HepG2 (cell line): ENCODE results near the gene TUBA4B. TPM values are rescaled to one million over a fixed set of nuclear protein-coding genes. Genes with fewer than 3 reads are reported as not detected.

Experiments used
- ESRRA ChIP-seq: sonication (generic); formaldehyde crosslinking; IDR thresholded peaks from 2 replicates; pipeline ENCODE4 v1.5.1; 2020; ENCODE audit warnings: mild to moderate bottlenecking, low read depth, missing genetic modification reagents
- FIP1L1 ChIP-seq: fragments of 200-400 bp; formaldehyde crosslinking; IDR thresholded peaks from 2 replicates; pipeline ENCODE4 v1.6.1; 2018; ENCODE audit warnings: low read depth, mild to moderate bottlenecking, low read length, moderate library complexity, borderline replicate concordance; ENCODE audit not compliant: insufficient read depth
- HES4 ChIP-seq: sonication (generic); formaldehyde crosslinking; IDR thresholded peaks from 2 replicates; pipeline ENCODE4 v1.9.0; 2021; ENCODE audit warnings: mild to moderate bottlenecking, missing genetic modification reagents, borderline replicate concordance
- HMG20A ChIP-seq: IDR thresholded peaks from 2 replicates; pipeline ENCODE4 v1.6.1; 2016; ENCODE audit warnings: borderline replicate concordance
- HNRNPUL1 ChIP-seq: fragments of 200-400 bp; formaldehyde crosslinking; IDR thresholded peaks from 2 replicates; pipeline ENCODE4 v1.6.1; 2017; ENCODE audit warnings: low read depth, mild to moderate bottlenecking, low read length, moderate library complexity
- NCOR1 ChIP-seq: fragments of 200-600 bp; sonication (generic); IDR thresholded peaks from 2 replicates; pipeline ENCODE4 v1.7.0; 2017; ENCODE audit warnings: antibody characterized with exemption, low read length, borderline replicate concordance
- NR0B2 ChIP-seq: sonication (generic); formaldehyde crosslinking; IDR thresholded peaks from 2 replicates; pipeline ENCODE4 v1.4.0; 2020; ENCODE audit warnings: mild to moderate bottlenecking, missing genetic modification reagents
- RAD51 ChIP-seq: fragments of 450-650 bp; IDR thresholded peaks from 2 replicates; pipeline ENCODE4 v1.6.1; 2016; ENCODE audit warnings: borderline replicate concordance
- RBFOX2 ChIP-seq: fragments of 200-400 bp; formaldehyde crosslinking; IDR thresholded peaks from 2 replicates; pipeline ENCODE4 v1.6.1; 2017; ENCODE audit warnings: low read depth, mild to moderate bottlenecking, low read length
- SIN3A ChIP-seq: IDR thresholded peaks from 2 replicates; pipeline ENCODE4 v1.6.1; 2011; ENCODE audit warnings: low read depth, mild to moderate bottlenecking, control low read depth, low read length, borderline replicate concordance
- TCF7L2 ChIP-seq: IDR thresholded peaks from 2 replicates; pipeline ENCODE4 v1.6.1; 2011; ENCODE audit warnings: mild to moderate bottlenecking, low read depth, low read length, moderate library complexity
- ZKSCAN5 ChIP-seq: sonication (generic); formaldehyde crosslinking; IDR thresholded peaks from 2 replicates; pipeline ENCODE4 v1.5.1; 2020; ENCODE audit warnings: mild to moderate bottlenecking, missing genetic modification reagents
- ZNF3 ChIP-seq: IDR thresholded peaks from 2 replicates; pipeline ENCODE4 v1.7.0; 2017; ENCODE audit warnings: inconsistent platforms
- ZNF33B ChIP-seq: sonication (generic); formaldehyde crosslinking; IDR thresholded peaks from 2 replicates; pipeline ENCODE4 v1.5.1; 2020; ENCODE audit warnings: mild to moderate bottlenecking, missing genetic modification reagents
- ZNF34 ChIP-seq: sonication (generic); formaldehyde crosslinking; IDR thresholded peaks from 2 replicates; pipeline ENCODE4 v1.4.0; 2020; ENCODE audit warnings: mild to moderate bottlenecking, missing genetic modification reagents, borderline replicate concordance
- ZNF552 ChIP-seq: sonication (generic); formaldehyde crosslinking; IDR thresholded peaks from 2 replicates; pipeline ENCODE4 v1.9.0; 2022; ENCODE audit warnings: missing genetic modification reagents, mild to moderate bottlenecking, borderline replicate concordance
- ZNF777 ChIP-seq: sonication (generic); formaldehyde crosslinking; IDR thresholded peaks from 2 replicates; pipeline ENCODE4 v1.4.0; 2020; ENCODE audit warnings: missing genetic modification reagents
- ZSCAN30 ChIP-seq: sonication (generic); formaldehyde crosslinking; IDR thresholded peaks from 2 replicates; pipeline ENCODE4 v1.5.0; 2020; ENCODE audit warnings: mild to moderate bottlenecking, missing genetic modification reagents
- polyA plus RNA-seq, 8 experiments: library from polyadenylated mRNA; depleted of rRNA in 3 of 8; stranded (reverse) in 7 of 8; unstranded in 1 of 8; fragments of >200 nt; fragmentation: Illumina TruSeq in 4 of 8; extraction: Trizol in 4 of 8; gene quantifications; 2 replicates each; pipeline versions ENCODE4 v1.2.1 to v1.2.3, GENCODE V29; 2011 to 2016; ENCODE audit warnings: low read depth in 4 of 8, missing spikeins in 1 of 8, mixed read lengths in 1 of 8; ENCODE audit not compliant: insufficient read depth in 1 of 8
- total RNA-seq, 5 experiments: library from RNA; depleted of rRNA; stranded (reverse); fragments of >200 nt; fragmentation: Illumina TruSeq; extraction: Trizol; gene quantifications; 2 replicates each; pipeline ENCODE4 v1.2.3, GENCODE V29; 2016; ENCODE audit warnings: low read depth in 1 of 5
- TF ChIP-seq, protein P1 (sequence below): conservative IDR thresholded peaks from 2 replicates; pipeline ENCODE4 v1.6.1; 2018; ENCODE audit warnings: missing genetic modification reagents
- TF ChIP-seq, protein P2 (sequence below): sonication (generic); formaldehyde crosslinking; IDR thresholded peaks from 2 replicates; pipeline ENCODE4 v1.4.0; 2020; ENCODE audit warnings: missing genetic modification reagents, borderline replicate concordance
- TF ChIP-seq, protein P3 (sequence below): sonication (generic); formaldehyde crosslinking; IDR thresholded peaks from 2 replicates; pipeline ENCODE4 v1.4.0; 2020; ENCODE audit warnings: missing genetic modification reagents, borderline replicate concordance
- TF ChIP-seq, protein P4 (sequence below): sonication (generic); formaldehyde crosslinking; IDR thresholded peaks from 2 replicates; pipeline ENCODE4 v1.8.1; 2023; ENCODE audit warnings: mild to moderate bottlenecking, missing genetic modification reagents, borderline replicate concordance

Gene TUBA4B
- total and polyA plus RNA-seq, 2 of the 13 experiments (the other 11 are each of a cell fraction or from before 2014, with no cell fraction given), result 0.18 to 0.22 TPM

DNA sequence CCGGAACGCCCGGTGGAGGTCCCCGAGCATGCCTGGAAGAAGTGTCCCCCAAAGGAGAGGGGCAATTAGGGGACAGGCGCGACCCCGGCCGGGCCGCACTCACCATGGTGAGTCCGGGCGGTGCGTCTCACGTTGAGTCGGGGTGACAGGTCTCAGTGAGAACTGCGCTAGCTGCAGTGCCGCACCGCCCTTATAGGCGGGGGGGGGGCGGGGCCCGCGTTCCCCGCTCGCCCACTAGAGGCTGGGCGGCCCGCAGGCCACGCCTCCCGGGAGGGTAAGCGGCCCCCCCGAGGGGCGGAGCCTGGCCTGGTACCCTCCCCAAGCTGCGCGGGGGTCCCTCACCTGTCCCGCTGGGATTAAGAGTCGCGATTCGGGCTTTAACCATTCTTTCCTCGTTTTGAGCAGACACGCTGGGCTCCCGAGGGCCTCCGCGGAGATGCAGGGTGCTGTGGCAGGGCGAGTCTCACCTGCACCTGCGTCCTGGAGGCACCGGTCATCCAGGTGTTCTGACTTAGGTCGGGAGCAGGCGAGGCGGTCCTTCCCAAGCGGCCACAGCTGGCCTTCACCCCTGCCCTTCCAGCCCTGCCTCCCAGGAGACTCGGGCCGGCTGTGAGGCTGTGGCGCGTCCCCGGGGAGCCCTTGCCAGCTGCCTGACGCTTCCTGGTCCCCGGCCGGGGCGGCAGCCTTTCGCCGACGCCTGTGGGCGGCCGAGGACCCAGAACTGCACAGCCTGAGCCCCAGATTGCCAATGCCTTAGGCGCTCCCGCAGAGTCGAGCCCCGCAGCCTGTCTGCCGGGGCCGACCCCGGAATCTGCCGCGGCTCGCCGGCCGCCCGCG, 928 bp downstream of the TUBA4B start, which contains the start of gene TUBA4A (continued):
- TF ChIP-seq, protein P1, sequence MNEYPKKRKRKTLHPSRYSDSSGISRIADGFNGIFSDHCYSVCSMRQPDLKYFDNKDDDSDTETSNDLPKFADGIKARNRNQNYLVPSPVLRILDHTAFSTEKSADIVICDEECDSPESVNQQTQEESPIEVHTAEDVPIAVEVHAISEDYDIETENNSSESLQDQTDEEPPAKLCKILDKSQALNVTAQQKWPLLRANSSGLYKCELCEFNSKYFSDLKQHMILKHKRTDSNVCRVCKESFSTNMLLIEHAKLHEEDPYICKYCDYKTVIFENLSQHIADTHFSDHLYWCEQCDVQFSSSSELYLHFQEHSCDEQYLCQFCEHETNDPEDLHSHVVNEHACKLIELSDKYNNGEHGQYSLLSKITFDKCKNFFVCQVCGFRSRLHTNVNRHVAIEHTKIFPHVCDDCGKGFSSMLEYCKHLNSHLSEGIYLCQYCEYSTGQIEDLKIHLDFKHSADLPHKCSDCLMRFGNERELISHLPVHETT (CRISPR knock-in tag), result no peak
- peak; percentile 76 for TF ChIP-seq RBFOX2
- TF ChIP-seq, protein P2, sequence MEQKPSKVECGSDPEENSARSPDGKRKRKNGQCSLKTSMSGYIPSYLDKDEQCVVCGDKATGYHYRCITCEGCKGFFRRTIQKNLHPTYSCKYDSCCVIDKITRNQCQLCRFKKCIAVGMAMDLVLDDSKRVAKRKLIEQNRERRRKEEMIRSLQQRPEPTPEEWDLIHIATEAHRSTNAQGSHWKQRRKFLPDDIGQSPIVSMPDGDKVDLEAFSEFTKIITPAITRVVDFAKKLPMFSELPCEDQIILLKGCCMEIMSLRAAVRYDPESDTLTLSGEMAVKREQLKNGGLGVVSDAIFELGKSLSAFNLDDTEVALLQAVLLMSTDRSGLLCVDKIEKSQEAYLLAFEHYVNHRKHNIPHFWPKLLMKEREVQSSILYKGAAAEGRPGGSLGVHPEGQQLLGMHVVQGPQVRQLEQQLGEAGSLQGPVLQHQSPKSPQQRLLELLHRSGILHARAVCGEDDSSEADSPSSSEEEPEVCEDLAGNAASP (CRISPR knock-in tag), result no peak
- no peak for TF ChIP-seq HMG20A
- no peak for TF ChIP-seq ZKSCAN5 (CRISPR knock-in tag)
- TF ChIP-seq ZNF777 (CRISPR knock-in tag), result peak; percentile 54; the same call in 1 of the 2 replicates
- peak; percentile 31; the same call in 1 of the 2 replicates for TF ChIP-seq HES4
- TF ChIP-seq ZNF552, result no peak; the same call in 1 of the 2 replicates
- TF ChIP-seq, protein P3, sequence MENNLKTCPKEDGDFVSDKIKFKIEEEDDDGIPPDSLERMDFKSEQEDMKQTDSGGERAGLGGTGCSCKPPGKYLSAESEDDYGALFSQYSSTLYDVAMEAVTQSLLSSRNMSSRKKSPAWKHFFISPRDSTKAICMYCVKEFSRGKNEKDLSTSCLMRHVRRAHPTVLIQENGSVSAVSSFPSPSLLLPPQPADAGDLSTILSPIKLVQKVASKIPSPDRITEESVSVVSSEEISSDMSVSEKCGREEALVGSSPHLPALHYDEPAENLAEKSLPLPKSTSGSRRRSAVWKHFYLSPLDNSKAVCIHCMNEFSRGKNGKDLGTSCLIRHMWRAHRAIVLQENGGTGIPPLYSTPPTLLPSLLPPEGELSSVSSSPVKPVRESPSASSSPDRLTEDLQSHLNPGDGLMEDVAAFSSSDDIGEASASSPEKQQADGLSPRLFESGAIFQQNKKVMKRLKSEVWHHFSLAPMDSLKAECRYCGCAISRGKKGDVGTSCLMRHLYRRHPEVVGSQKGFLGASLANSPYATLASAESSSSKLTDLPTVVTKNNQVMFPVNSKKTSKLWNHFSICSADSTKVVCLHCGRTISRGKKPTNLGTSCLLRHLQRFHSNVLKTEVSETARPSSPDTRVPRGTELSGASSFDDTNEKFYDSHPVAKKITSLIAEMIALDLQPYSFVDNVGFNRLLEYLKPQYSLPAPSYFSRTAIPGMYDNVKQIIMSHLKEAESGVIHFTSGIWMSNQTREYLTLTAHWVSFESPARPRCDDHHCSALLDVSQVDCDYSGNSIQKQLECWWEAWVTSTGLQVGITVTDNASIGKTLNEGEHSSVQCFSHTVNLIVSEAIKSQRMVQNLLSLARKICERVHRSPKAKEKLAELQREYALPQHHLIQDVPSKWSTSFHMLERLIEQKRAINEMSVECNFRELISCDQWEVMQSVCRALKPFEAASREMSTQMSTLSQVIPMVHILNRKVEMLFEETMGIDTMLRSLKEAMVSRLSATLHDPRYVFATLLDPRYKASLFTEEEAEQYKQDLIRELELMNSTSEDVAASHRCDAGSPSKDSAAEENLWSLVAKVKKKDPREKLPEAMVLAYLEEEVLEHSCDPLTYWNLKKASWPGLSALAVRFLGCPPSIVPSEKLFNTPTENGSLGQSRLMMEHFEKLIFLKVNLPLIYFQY (CRISPR knock-in tag), result peak; percentile 12; the same call in 1 of the 2 replicates
- no peak for TF ChIP-seq ZSCAN30 (CRISPR knock-in tag)
- no peak for TF ChIP-seq HNRNPUL1
- no peak for TF ChIP-seq TCF7L2
- TF ChIP-seq ESRRA, result no peak
- peak; percentile 81; the same call in 1 of the 2 replicates for TF ChIP-seq SIN3A
- no peak for TF ChIP-seq NCOR1
- TF ChIP-seq, protein P4, sequence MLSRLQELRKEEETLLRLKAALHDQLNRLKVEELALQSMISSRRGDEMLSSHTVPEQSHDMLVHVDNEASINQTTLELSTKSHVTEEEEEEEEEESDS, result no peak
- TF ChIP-seq ZNF33B (CRISPR knock-in tag), result peak; percentile 53; the same call in 1 of the 2 replicates
- no peak for TF ChIP-seq RAD51
- no peak for TF ChIP-seq ZNF3
- TF ChIP-seq FIP1L1, result no peak
- 0 out of 2 replicates have a peak, but pooled peaks have one; percentile 13 for TF ChIP-seq NR0B2 (CRISPR knock-in tag)
- TF ChIP-seq ZNF34 (CRISPR knock-in tag), result no peak
